GM21526 (cell line): ENCODE results near the gene SLC26A2.
"Not testable (repeated sequence)": the region's sequence is repeated elsewhere in the genome, so short reads cannot be mapped to it uniquely, and the experiment has no call there.

Experiments
- ATAC-seq: cut with Tn5 transposase; IDR thresholded peaks from one replicate; pipeline ENCODE4 v1.9.1; 2021; ENCODE audit warnings: moderate library complexity; ENCODE audit not compliant: unreplicated experiment, low FRiP score

The SLC26A2 gene

DNA sequence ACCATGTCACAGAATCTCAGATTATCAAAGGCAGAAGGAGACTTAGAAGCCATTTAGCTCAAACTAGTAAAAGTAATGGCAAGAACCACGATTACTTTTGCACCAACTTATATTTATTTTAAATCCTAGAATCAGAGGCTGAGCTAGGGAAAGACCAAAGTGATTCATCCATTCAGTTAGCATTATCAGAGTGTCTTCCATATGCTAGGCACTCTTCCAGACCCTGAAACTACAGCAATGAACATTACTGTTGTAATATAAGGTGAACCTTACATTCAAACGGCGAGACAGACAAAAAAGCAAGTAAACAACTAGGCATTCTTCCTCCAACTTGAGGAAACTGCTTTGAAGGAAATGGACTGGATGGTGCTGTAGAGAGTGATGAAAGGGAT is 23.9 kb upstream of the SLC26A2 start:
- no peak for ATAC-seq

DNA sequence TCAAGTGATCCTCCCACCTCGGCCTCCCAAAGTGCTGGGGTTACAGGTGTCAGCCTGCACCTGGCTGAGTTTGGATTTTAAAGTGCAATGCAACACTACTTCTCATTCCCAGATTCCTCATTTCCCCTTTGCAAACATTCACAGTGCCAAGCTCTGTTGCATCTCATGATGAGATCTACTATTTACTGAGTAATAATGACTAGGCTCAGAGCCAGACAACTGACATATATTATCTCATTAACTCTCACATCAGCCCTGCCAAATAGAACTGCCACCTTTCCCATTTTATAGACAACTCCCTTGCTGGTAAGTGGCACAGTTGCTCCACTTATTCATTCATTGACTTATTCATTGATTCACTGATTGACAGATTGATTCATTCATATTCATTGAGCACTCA is 22.9 kb upstream of the SLC26A2 start:
- no peak for ATAC-seq

DNA sequence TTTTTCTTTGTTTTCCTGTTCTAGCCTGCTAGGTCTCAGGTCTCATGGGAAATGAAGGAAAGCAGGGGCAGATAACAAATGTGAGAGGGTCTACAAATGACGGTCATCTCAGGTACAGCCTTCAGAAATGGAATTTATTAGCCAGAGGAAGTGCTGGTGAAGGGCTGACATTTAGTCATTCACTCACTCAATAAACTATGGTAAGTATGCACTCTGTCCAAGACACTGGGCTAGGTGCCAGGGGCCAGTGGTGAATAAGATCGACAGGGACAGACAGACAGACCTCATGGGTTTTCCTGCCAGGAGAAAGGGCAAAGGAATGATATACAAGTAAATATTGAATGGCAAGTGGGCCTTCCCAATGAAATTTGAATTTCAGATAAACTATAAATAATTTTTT is 22.3 kb upstream of the SLC26A2 start:
- ATAC-seq = no peak

- no peak for ATAC-seq
Measured at GRCh38 chr5:149938791-149939358, 21.7 kb upstream of the SLC26A2 start.

GRCh38 chr5:149939546-149939945 is 21.0 kb upstream of the SLC26A2 start:
- no peak for ATAC-seq

DNA sequence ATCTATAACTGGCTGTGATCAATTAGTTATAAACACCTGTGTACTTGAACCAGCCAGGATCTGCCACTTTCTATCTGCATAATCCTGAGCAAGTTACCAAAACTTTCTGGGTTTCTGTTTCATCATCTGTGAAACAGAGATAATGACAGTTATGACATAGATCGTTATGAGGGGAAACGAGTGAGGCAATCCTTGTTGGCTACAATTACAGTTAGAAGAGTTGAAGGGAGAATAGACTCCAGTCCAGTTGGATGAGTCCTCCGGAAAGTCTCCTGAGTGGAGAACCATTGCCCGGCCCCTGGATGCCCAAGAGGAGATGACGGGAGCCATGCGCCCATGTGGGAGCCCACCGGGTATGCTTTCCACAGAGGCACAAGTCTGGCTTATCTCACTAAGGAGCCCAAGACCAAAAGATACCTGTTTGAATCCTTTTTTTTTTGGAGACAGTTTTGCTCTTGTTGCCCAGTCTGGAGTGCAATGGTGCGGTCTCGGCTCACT is 20.4 kb upstream of the SLC26A2 start:
- ATAC-seq = peak; percentile 64

- no peak for ATAC-seq
Measured at GRCh38 chr5:149940941-149941644, 19.5 kb upstream of the SLC26A2 start.

DNA sequence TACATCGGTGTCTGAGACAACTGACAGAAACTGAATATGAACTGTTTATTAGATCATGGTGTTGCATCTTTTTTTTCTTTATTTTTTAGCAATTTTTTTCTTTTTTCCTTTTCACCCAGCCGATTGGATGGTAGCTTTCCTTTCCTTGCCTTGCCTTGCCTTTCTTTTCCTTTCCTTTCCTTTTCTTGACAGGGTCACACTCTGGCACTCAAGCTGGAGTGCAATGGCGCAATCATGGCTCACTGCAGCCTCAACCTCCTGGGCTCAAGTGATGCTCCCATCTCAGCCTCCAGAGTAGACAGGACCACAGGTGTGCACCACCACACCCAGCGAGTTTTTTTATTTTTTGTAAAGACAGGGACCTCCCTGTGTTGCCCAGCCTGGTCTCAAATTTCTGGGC is 18.8 kb upstream of the SLC26A2 start:
- ATAC-seq = no peak

DNA sequence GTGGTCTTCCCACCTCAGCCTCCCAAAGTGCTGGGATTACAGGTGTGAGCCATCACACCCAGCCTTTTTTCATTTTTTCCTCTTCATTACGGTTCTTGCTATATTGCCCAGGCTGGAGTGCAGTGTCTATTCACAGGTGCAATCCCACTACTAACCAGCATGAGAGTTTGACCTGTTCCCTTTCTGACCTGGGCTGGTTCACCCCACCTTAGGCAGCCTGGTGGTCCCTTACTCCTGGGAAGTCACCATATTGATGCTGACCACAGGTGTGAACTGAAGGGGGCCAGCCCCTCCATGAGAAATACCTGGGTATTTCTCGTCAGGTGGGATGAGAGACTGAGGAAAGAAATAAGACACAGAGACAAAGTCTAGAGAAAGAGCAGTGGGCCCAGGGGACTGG is 18.4 kb upstream of the SLC26A2 start:
- no peak for ATAC-seq

DNA sequence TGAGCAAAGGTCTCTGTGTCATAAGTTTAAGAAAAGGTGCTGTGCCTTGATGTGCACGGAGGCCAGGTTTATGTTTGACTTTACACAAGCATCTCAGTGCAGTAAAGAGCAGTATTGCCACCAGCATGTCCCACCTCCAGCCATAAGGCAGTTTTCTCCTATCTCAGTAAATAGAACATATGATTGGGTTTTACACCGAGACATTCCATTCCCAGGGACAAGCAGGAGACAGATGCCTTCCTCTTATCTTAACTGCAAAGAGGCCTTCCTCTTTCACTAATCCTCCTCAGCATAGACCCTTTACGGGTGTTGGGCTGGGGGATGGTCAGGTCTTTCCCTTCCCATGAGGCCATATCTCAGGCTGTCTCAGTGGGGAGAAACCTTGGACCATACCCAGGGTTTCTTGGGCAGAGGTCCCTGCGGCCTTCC is 17.8 kb upstream of the SLC26A2 start:
- not testable (repeated sequence) for ATAC-seq

- ATAC-seq = not testable (repeated sequence)
Measured at GRCh38 chr5:149943177-149943949, 17.2 kb upstream of the SLC26A2 start.

- ATAC-seq = no peak
Measured at GRCh38 chr5:149944666-149945065, 15.9 kb upstream of the SLC26A2 start, which contains the start of gene PDE6A. PDE6A (minus strand) TSS chr5:149944793; CDS start chr5:149944673, 120 bp downstream.

DNA sequence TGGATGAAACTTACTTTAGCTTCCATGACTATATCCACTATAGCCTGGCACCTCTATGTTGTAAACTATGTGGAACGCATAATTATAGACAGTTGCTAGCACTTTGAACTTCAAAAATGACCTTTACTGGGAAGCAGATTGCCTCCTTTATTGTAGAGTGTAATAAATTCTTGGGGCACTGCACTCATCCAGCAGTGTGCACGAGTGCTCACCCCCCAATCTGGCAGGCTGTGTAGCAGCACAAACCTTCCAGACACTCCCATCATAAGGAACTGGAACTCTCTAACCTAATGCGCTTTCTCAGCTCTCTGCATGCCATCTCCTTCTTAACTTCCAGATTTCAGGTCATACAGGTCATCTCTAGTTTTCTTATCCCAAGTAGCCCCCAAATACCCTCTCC is 14.4 kb upstream of the SLC26A2 start:
- ATAC-seq = no peak

DNA sequence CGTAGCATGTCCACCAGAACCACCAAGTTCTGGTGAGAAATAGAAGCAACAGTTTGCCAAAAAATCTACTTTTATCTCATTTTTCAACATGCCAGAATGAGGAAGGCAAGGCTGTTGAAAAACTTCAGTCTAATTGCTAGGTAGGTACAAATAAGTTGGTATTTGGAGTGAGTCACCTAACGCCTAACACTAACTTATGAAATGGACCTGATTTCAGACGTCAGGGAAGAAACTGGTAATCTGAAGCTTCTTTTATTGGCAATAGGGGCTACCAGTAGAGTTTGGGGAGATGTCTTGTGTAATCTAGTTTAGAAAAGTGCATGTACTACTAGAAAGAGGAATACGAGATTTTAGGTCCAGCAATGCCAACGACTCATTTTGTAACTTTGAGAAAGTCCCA is 11.6 kb upstream of the SLC26A2 start:
- ATAC-seq = no peak

GRCh38 chr5:149951138-149951749 is 9.3 kb upstream of the SLC26A2 start:
- ATAC-seq = no peak

DNA sequence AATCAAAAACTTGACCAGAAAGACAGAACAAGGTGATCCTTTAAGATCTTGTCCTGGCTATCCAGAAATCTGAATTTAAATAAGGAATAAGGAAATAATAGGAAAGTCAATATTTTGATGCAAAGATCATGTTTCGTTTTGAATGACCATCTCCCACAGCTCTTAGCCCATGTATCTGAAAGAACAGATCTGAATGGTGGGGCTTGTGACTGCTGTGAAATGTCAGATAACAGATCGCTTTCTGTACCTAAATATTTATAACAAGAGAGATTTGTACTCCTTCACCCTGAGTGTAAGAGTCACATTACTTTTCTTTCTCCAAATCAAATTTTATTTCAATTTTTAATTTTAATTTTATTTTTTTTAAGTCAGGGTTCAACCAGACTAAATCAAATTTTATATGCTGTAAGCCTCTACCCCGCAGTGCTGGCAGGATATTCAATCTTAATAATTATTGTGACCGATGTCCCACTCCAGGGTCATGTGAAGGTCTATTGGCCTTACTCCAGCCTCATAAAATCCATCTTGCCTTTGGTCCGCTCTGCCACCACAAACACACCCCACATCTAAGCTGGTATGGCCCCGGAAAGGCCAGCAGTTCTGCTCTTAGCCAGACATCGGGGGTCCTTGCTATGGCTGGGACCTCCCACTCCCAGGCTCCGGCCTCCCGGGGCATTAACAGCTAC is 7.0 kb upstream of the SLC26A2 start:
- ATAC-seq = no peak

DNA sequence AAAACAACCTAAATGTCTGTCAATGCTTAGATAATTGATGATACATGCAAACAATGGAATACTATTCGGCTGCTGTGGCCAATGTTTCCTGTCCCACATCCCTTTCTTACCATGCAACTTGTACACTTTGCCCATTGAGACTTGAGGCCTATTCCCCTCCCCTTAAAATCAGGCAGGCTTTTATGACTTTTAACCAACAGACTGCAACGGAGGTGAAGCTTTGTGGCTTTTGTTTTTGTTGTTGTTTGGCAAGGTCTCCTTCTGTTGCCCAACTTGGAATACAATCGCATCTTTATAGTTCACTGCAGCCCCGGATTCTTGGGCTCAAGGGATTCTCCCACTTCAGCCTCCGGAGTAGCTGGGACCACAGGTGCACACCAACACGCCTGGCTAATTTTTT is 5.8 kb upstream of the SLC26A2 start:
- ATAC-seq = no peak

DNA sequence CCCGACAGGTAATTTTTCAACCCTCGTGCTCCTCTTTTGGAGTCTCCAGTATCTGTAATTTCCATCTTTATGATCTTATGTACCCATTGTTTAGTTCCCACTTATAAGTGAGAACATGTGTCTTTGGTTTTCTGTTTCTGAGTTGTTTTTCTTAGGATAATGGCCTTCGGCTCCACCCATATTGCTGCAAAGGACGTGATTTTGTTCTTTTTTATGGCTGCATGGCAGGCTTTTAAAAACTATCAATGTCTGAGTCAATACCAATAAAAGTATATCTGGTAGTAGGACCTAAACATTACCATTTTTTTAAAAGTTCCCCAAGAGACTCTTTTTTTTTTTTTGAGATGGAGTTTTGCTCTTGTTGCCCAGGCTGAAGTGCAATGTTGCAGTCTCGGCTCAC is 3.9 kb upstream of the SLC26A2 start:
- no peak for ATAC-seq

DNA sequence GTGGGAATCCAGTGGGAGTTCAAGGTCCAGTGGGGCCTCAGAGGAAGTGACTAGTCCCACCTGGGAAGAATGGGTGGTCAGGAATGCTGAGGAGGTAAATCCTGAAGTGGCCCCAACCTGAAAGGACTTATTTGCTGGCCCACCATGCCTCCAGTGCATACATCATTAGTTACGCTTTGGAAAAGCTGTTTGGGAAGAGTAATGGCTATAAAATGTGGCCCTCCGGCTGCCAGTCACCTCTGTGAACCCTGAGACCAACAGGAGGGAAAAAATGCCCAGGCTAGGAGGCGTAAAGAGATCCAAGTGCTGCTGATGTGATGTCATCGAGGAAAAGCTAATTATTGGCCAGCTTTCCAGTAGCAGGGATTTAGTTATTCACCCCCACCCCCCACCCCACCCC is 2.7 kb upstream of the SLC26A2 start:
- no peak for ATAC-seq

DNA sequence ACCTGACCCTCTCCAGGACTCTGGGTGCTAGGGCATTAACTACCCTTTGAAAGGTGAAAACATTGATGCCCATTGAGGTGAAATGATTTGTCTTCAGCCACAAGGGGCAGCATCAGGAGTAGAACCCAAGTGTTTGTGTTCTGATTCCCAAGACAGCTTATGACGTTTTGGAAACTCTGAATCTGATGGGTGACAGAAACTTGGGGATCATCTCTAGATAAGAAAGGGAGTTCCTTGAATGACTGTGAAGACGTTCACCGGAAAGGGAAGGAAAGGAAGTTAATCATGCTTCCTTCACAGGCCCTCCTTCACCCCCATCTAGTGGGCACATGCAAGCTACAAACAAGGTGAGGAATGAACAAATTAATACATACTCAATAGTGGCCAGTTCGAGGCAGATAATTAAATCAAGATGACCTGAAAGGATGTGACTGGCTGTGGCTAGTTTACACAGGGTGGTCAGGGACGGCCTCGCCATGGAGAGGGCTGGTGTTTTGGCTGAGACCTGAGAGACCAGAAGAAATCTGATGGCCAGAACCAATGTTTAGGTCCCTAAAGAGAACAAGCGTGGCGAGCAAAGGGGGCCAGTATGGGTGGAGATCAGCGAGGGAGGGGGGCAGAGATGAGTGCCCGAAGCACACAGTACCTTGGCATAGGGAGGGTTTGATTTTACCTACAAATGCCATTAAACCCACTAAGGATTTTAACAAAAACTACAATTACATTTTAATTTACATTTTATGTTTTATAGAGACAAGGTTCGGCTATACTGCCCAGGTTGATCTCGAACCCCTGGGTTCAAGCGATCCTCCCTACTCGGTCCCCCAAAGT is 937 bp upstream of the SLC26A2 start:
- no peak for ATAC-seq
